Testis (tissue), 2 donors: Measurements from ENCODE around the gene FCRL3.

ENCODE experiments used
- POLR2A ChIP-seq: fragments of 450-650 bp; IDR thresholded peaks from one replicate; pipeline ENCODE4 v1.6.1; 2017; ENCODE audit warnings: antibody characterized with exemption, mild to moderate bottlenecking, moderate library complexity
- TF ChIP-seq, protein P1 (sequence below), 3 experiments: fragments of 450-650 bp in 2 of 3; fragments of 200-600 bp in 1 of 3; sonication (generic) in 1 of 3; IDR thresholded peaks; one replicate each; pipeline ENCODE4 v1.5.1; 2016 to 2019; ENCODE audit warnings: antibody characterized with exemption in 3 of 3, mild to moderate bottlenecking in 2 of 3, moderate library complexity in 1 of 3

DNA sequence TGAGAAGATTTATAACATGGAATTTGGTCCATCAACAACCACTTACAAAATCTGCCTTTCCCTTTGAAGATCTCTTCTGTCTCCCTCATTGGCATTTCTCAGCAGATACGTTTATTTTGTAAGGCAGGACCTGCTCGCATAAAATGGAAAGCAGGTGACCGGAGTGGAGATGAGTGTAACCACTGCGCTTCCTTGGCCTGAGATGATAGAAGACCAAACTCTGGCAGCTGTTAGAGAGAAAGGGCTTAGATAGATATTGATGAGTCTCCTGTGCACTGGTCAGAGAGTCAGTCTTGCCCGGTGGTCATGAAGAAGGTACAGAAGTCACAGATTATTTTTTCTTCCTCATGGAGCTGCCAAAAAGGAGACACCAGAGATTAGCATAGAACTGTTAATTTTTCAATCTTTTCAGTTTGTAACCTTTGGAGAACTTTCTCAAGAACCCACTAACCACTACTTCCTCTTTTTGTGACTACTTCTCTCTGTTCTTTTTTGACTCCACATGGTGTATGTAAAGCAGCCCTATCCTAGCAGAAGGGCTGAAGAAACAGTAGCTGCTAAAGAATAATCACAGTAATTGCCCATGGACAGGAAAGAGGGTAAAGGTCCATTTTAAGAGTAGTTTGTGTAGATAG is 47.6 kb downstream of the FCRL3 start:
- TF ChIP-seq, protein P1, sequence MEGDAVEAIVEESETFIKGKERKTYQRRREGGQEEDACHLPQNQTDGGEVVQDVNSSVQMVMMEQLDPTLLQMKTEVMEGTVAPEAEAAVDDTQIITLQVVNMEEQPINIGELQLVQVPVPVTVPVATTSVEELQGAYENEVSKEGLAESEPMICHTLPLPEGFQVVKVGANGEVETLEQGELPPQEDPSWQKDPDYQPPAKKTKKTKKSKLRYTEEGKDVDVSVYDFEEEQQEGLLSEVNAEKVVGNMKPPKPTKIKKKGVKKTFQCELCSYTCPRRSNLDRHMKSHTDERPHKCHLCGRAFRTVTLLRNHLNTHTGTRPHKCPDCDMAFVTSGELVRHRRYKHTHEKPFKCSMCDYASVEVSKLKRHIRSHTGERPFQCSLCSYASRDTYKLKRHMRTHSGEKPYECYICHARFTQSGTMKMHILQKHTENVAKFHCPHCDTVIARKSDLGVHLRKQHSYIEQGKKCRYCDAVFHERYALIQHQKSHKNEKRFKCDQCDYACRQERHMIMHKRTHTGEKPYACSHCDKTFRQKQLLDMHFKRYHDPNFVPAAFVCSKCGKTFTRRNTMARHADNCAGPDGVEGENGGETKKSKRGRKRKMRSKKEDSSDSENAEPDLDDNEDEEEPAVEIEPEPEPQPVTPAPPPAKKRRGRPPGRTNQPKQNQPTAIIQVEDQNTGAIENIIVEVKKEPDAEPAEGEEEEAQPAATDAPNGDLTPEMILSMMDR (IDR thresholded peaks at IDR 0.05) = no peak
- no peak for TF ChIP-seq POLR2A
